HG02943 (cell line): ENCODE measurements around the gene CKAP2L.

Experiments used
- ATAC-seq: cut with Tn5 transposase; IDR thresholded peaks from one replicate; pipeline ENCODE4 v1.9.1; 2021; ENCODE audit warnings: mild to moderate bottlenecking, low read depth, moderate library complexity; ENCODE audit not compliant: unreplicated experiment

Gene CKAP2L

GRCh38 chr2:112792419-112792818 lies 28.0 kb upstream of the CKAP2L start:
- no peak for ATAC-seq

- no peak for ATAC-seq
Measured at GRCh38 chr2:112791693-112792230, 27.4 kb upstream of the CKAP2L start.

- no peak for ATAC-seq
Measured at GRCh38 chr2:112791019-112791418, 26.6 kb upstream of the CKAP2L start.

GRCh38 chr2:112790305-112790704 lies 25.9 kb upstream of the CKAP2L start:
- ATAC-seq: no peak

GRCh38 chr2:112789186-112789585 lies 24.8 kb upstream of the CKAP2L start:
- no peak for ATAC-seq

GRCh38 chr2:112788653-112789052 lies 24.2 kb upstream of the CKAP2L start:
- no peak for ATAC-seq

GRCh38 chr2:112787729-112788393 lies 23.5 kb upstream of the CKAP2L start:
- ATAC-seq: no peak

GRCh38 chr2:112787294-112787693 lies 22.9 kb upstream of the CKAP2L start:
- no peak for ATAC-seq

- ATAC-seq: no peak
Measured at GRCh38 chr2:112784199-112785189, 20.1 kb upstream of the CKAP2L start, which contains the start of gene IL1A. TSS of gene IL1A (minus strand) at chr2:112784493. CDS start at chr2:112783770, 723 bp downstream.

- ATAC-seq: no peak
Measured at GRCh38 chr2:112783187-112783714, 18.8 kb upstream of the CKAP2L start.

- ATAC-seq: peak; percentile 78
Measured at GRCh38 chr2:112782234-112782799, 17.9 kb upstream of the CKAP2L start.

- no peak for ATAC-seq
Measured at GRCh38 chr2:112779598-112779997, 15.2 kb upstream of the CKAP2L start.

- ATAC-seq: no peak
Measured at GRCh38 chr2:112777036-112777435, 12.6 kb upstream of the CKAP2L start.

GRCh38 chr2:112776113-112776512 lies 11.7 kb upstream of the CKAP2L start:
- no peak for ATAC-seq

- no peak for ATAC-seq
Measured at GRCh38 chr2:112774536-112775285, 10.3 kb upstream of the CKAP2L start.

GRCh38 chr2:112773556-112773955 lies 9.1 kb upstream of the CKAP2L start:
- no peak for ATAC-seq

GRCh38 chr2:112772911-112773475 lies 8.6 kb upstream of the CKAP2L start:
- no peak for ATAC-seq

GRCh38 chr2:112772322-112772721 lies 7.9 kb upstream of the CKAP2L start:
- no peak for ATAC-seq

- no peak for ATAC-seq
Measured at GRCh38 chr2:112768432-112768831, 4.0 kb upstream of the CKAP2L start.
